Pulmonary artery endothelial cell (primary cell): ENCODE measurements around the gene LRRC45. TPM values are rescaled to one million over a fixed set of nuclear protein-coding genes. Genes with fewer than 3 reads are reported as not detected.

ENCODE experiments used
- DNase-seq: peaks from one replicate; pipeline ENCODE4 v3.0.0-alpha.2; 2011; ENCODE audit warnings: low read depth, low spot score
- total RNA-seq: library from RNA; depleted of rRNA; stranded (reverse); fragments of >200 nt; gene quantifications from 2 replicates; pipeline ENCODE4 v1.2.3, GENCODE V29; 2014

LRRC45 gene
- total RNA-seq, 1 donor from 2014 or later, result 20.2 TPM

GRCh38 chr17:82061047-82061925 lies 38.2 kb downstream of the LRRC45 start:
- no peak for DNase-seq

- DNase-seq, result no peak
Measured at GRCh38 chr17:82062076-82062983, 39.2 kb downstream of the LRRC45 start.

- DNase-seq, result no peak
Measured at GRCh38 chr17:82062984-82063368, 39.9 kb downstream of the LRRC45 start.

- no peak for DNase-seq
Measured at GRCh38 chr17:82063424-82064415, 40.6 kb downstream of the LRRC45 start.

DNA sequence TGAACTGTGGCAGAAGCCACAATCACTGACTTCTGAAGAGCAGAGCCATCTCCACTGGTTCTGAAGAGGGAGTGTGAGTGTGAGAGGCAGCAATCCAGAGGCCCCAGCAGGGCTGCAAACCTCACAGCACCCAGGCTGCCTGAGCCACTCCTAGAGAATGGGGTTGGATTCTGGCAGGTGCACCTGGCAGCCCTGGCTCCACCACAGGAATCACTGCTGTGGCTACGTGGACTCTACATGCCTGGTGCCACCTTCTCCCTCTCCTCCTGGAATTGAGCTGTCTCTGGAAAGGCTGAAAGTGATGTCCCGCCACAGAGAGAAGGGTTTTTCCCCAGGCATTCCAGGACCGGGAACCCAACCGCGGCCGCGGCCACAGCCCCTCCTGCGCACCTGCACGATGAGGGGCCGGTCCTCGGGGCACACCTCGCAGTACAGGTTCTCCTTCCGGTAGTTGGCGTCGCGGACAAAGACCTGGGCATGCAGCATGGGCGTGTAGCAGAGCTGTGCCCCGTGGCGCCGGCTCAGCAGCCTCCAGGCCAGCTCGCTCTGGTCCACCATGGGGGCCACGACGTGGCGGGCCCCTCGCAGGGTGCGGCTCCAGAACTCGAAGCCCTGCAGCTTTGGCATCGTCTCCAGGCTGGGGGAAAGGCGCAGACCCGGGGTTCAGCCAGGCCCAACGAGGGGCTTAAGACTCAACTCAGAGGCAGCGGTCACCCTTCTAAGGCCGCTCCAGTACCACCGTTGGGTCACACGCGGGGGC lies 41.5 kb downstream of the LRRC45 start:
- DNase-seq, result no peak

DNA sequence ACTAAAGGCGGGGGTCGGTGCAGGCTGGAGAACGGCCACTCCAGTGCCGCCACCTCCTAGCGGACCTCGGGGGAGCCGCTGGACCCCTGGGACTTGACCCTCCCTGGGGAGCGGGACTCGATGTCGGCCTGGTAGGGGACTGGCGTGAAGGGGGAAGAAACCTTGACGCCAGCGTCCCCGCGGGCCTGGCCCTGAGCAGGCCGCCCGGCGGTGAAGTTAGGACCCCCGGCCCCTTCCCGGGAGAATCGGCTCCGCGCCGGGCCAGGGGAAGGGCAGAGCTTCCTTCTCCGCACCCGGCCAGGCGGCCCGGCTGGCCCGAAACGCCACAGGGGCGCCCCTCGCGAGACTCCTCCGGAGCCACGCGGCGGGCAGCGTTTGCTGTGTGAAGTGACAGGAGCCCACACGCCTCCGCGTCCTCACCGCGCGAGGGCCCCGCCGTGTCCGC lies 42.1 kb downstream of the LRRC45 start:
- DNase-seq, result no peak

- no peak for DNase-seq
Measured at GRCh38 chr17:82065638-82066303, 42.7 kb downstream of the LRRC45 start, which contains the start of gene DUS1L. DUS1L (minus strand) TSS chr17:82065804; CDS start chr17:82065059, 745 bp downstream.

DNA sequence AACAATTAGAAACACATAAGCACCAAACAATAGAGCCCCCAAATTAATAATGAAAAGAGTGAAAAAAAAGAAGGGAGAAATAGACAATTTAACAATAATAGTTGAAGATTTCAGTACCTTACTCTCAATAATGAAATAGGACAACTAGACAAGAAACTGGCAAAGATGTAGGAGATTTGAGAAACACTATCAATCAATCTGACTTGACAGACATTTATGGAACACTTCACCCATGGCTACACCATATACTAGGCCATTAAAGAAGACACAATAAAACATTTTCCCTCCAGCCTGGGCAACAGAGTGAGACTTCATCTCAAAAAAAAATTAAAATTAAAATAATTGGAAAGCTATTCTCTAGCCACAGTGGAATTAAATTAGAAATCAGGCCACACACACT lies 47.5 kb downstream of the LRRC45 start:
- no peak for DNase-seq

DNA sequence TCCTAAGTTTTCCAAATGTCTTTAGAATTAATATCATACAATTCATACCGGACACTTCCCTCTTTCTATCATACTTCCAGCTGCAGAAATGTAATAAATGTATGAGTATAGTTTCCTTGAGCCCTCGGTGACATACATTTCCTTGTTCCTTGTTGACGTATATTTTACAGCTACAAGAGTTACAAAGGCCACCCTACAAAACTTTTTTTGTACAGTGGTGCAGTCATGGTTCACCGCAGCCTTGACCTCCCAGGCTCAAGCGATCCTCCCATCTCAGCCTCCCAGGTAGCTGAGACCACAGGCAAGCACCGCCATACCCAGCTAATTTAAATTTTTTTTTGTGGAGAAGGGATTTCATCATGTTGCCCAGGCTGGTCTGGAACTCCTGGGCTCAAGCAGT lies 49.7 kb downstream of the LRRC45 start:
- DNase-seq, result no peak

DNA sequence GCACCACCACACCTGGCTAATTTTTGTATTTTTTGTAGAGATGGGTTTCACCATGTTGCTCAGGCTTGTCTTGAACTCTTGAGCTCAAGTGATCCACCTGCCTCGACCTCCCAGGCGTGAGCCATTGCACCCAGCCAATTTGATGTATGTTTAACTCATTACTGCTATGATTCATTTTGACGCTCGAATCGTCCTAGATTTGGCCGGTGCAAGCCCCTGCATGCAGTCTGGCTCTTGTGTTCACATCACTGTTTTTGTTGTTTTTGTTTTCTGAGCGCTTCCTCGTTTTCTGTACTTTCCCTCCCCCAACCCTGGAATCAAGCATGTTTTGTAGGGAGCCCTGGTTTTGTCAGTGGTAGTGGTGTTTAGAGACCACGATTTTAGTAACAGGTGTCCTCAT lies 50.3 kb downstream of the LRRC45 start:
- no peak for DNase-seq

DNA sequence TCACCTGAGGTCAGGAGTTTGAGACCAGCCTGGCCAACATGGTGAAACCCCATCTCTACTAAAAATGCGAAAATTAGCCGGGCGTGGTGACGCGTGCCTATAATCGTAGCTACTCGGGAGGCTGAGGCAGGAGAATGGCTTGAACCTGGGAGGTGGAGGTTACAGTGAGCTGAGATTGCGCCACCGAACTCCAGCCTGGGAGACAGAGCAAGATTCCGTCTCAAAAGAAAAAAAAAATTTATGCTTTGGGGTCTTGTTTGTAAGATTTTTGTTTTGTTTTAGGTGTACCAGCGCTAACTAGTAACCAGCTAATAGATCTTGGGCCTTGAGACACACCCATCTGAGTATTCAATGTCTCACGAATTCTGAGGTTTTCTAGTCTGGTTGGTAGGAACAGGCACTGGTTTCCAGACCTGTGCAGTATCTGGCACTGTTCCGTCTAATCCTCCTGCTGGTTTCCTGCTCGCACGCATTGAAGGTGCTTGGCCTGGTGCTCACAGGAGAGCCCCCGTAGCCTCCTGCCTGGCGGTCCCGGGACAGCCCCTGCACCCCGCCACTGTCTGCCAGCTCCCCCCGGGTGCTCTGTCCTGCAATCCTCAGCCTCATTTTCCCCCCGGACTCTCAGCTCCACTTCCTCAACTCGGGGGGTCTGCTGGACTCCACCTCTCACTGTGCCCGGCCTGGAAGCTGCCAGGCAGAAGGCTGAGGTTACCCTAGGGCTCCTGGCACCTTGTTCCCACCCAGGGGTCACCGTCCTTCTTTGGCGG lies 53.1 kb downstream of the LRRC45 start:
- DNase-seq, result no peak

GRCh38 chr17:82076785-82077591 lies 53.9 kb downstream of the LRRC45 start:
- no peak for DNase-seq

DNA sequence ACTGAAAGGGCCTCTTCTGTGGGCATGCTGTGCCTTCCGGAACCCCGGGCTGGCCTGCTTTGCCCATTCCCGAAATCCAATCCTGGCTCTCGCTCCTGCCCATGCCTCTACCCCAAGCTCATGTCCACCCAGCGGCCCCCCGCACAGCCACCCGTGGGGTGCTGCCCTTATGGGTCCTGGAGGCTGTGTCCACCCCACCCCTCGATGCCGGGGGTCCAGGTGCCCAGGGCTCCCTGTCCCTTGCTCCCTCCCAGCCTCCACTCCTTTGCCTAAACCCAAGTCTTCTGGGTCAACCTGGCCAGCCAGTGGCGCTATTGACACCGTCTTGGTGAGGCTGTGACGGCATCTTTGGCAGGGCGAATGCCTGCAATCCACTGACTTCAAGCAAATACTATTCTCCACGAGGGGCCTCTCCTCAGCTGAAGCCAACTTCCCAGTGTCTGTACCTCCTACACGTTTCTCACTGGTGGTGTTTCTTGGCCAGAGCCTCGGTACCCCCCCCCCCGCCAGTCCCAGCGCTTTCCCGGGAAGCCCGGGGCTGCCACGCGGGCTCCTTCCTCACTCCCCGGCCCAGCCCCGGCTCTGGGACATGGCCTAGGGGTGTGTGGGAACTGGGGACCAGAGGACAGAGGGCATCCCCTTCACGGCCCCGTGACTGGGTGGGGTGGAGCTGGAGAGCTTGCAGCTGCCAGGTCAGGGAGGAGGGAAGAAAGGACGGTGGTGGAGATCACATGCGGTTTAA lies 54.7 kb downstream of the LRRC45 start:
- DNase-seq, result no peak

- no peak for DNase-seq
Measured at GRCh38 chr17:82078433-82078832, 55.3 kb downstream of the LRRC45 start.

DNA sequence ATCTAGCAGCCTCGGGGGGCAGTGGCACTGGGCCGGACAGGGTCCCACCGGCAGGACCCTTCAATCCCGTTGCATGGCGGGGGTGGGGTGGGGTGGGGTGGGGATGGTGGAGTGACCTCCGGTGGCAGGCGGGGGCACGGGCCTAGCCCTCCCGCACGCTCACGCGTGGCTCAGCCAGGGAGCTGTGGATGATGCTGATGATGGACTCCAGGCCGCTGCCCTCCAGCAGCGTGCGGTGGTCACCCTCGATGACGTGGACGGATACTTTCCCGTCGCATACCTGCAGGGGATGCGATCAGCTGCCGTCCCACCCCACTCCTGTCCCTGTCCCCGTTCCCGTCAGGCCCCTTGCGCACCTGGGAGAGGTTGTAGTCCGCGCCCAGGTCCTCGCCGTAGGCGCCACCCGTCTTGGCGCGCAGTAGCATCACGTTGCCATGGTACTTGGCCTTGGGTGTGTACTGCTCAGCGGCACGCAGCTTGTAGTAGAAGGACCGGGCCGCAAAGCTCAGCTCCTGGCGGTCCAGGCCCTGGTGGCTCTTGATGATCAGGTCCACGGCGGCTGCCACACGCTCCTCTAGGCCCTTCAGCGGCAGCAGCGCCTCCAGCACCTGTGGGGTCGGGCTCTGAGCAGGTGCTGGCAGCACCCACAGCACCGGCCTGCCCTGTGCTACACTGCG lies 56.0 kb downstream of the LRRC45 start:
- DNase-seq, result no peak

DNA sequence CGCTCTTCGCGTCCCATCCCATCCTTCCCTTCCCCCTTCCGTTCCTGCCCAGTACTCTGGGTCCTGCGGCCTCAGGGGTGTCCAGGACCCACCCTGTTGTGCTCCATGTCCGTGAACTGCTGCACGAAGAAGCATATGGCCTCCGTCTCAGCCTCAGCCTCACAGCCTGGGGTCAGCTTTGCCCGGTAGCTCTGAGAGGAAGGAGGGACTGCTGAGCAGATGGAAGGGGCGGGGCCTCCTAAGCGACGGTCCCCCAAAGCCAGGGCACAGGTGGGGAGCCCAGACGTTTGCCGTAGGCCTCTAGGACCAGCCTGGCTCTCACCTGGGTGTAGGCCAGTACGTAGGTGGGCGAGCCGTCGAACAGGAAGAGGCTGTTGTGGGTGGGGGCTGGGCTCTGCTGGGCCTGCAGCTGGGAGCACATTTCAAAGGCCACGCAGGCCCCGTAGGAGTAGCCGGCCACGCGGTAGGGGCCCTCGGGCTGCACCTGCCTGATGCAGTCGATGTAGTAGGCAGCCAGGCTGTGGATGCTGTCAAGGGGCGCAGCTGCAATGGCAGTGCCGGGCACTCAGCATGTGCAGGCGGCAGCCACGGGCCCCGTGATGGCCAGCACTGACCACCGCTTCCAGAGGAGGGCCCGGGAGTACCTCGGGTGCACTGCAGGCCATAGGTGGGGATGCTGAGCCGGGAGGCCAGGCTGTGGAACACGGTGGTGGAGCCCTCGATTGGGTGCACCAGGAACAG lies 57.1 kb downstream of the LRRC45 start:
- no peak for DNase-seq
